ENCODE measurements around the gene LYZL1.
"Not testable (repeated sequence)": the region's sequence is repeated elsewhere in the genome, so short reads cannot be mapped to it uniquely, and the experiment has no call there.

LYZL1 gene

GRCh38 chr10:29306688-29307087 is 17.8 kb downstream of the LYZL1 start:
- peaks cover 0 to 2% of the 10 kb centered on the region in 2 donors for H3K27me3 ChIP-seq (ENCODE audit: control insufficient read depth in 1 of 2, insufficient read depth in 2 of 2, low read length in 2 of 2)
- H3K9me3 ChIP-seq (ENCODE audit: control insufficient read depth in 2 of 2, low read length in 2 of 2) = no peaks in the 10 kb centered on the region
- H3K36me3 ChIP-seq (ENCODE audit: control insufficient read depth in 2 of 2, insufficient read depth in 2 of 2, low read length in 2 of 2) = no peaks in the 10 kb centered on the region
- H3K9ac ChIP-seq (ENCODE audit: low read length in 2 of 2) = no peak overlapping the region
- H3K4me3 ChIP-seq (ENCODE audit: low read length in 2 of 2) = no peak overlapping the region
- no peaks in the 10 kb centered on the region for H3K4me1 ChIP-seq (ENCODE audit: control insufficient read depth, insufficient read depth, low read length)
- H3K27ac ChIP-seq (ENCODE audit: low read length) = no peak overlapping the region

GRCh38 chr10:29308142-29308541 is 19.3 kb downstream of the LYZL1 start:
- H3K9ac ChIP-seq (ENCODE audit: low read length in 2 of 2); H3K27me3 ChIP-seq (ENCODE audit: control insufficient read depth in 1 of 2, insufficient read depth in 2 of 2, low read length in 2 of 2): not testable (repeated sequence)

GRCh38 chr10:29309465-29309864 is 20.6 kb downstream of the LYZL1 start:
- no peaks in the 10 kb centered on the region for H3K36me3 ChIP-seq (ENCODE audit: control insufficient read depth in 2 of 2, insufficient read depth in 2 of 2, low read length in 2 of 2)
- H3K27ac ChIP-seq (ENCODE audit: low read length) = no peak overlapping the region
- no peak overlapping the region for H3K4me3 ChIP-seq (ENCODE audit: low read length in 2 of 2)
- no peak overlapping the region for H3K9ac ChIP-seq (ENCODE audit: low read length in 2 of 2)
- no peaks in the 10 kb centered on the region for H3K9me3 ChIP-seq (ENCODE audit: control insufficient read depth in 2 of 2, low read length in 2 of 2)
- H3K27me3 ChIP-seq (ENCODE audit: control insufficient read depth in 1 of 2, insufficient read depth in 2 of 2, low read length in 2 of 2) = peaks cover 0 to 2% of the 10 kb centered on the region in 2 donors
- no peaks in the 10 kb centered on the region for H3K4me1 ChIP-seq (ENCODE audit: control insufficient read depth, insufficient read depth, low read length)

More at GRCh38 chr10:29308142-29308541, 19.3 kb downstream of the LYZL1 start:
- H3K4me3 ChIP-seq (ENCODE audit: low read length in 2 of 2); H3K27ac ChIP-seq (ENCODE audit: low read length); H3K36me3 ChIP-seq (ENCODE audit: control insufficient read depth in 2 of 2, insufficient read depth in 2 of 2, low read length in 2 of 2); H3K4me1 ChIP-seq (ENCODE audit: control insufficient read depth, insufficient read depth, low read length); H3K9me3 ChIP-seq (ENCODE audit: control insufficient read depth in 2 of 2, low read length in 2 of 2): not testable (repeated sequence)

GRCh38 chr10:29310463-29310862 is 21.6 kb downstream of the LYZL1 start:
- not testable (repeated sequence) for H3K9me3 ChIP-seq (ENCODE audit: control insufficient read depth in 2 of 2, low read length in 2 of 2); H3K4me3 ChIP-seq (ENCODE audit: low read length in 2 of 2); H3K9ac ChIP-seq (ENCODE audit: low read length in 2 of 2); H3K27ac ChIP-seq (ENCODE audit: low read length); H3K27me3 ChIP-seq (ENCODE audit: control insufficient read depth in 1 of 2, insufficient read depth in 2 of 2, low read length in 2 of 2); H3K4me1 ChIP-seq (ENCODE audit: control insufficient read depth, insufficient read depth, low read length); H3K36me3 ChIP-seq (ENCODE audit: control insufficient read depth in 2 of 2, insufficient read depth in 2 of 2, low read length in 2 of 2)

- Histone ChIP-seq H3K9ac (ENCODE audit: low read length in 2 of 2) (no peak overlapping the region), H3K27me3 (ENCODE audit: control insufficient read depth in 1 of 2, insufficient read depth in 2 of 2, low read length in 2 of 2) (peaks cover 0 to 2% of the 10 kb centered on the region in 2 donors), H3K4me3 (ENCODE audit: low read length in 2 of 2) (no peak overlapping the region), H3K27ac (ENCODE audit: low read length) (no peak overlapping the region), H3K4me1 (ENCODE audit: control insufficient read depth, insufficient read depth, low read length) (no peaks in the 10 kb centered on the region), H3K9me3 (ENCODE audit: control insufficient read depth in 2 of 2, low read length in 2 of 2) (no peaks in the 10 kb centered on the region), H3K36me3 (ENCODE audit: control insufficient read depth in 2 of 2, insufficient read depth in 2 of 2, low read length in 2 of 2) (no peaks in the 10 kb centered on the region)
Observed at GRCh38 chr10:29313071-29313470, 24.2 kb downstream of the LYZL1 start.

- no peaks in the 10 kb centered on the region for H3K36me3 ChIP-seq (ENCODE audit: control insufficient read depth in 2 of 2, insufficient read depth in 2 of 2, low read length in 2 of 2)
- H3K27me3 ChIP-seq (ENCODE audit: control insufficient read depth in 1 of 2, insufficient read depth in 2 of 2, low read length in 2 of 2) = no peaks in the 10 kb centered on the region
- H3K27ac ChIP-seq (ENCODE audit: low read length) = no peak overlapping the region
- no peak overlapping the region for H3K4me3 ChIP-seq (ENCODE audit: low read length in 2 of 2)
- peaks cover 2% of the 10 kb centered on the region for H3K4me1 ChIP-seq (ENCODE audit: control insufficient read depth, insufficient read depth, low read length)
- no peaks in the 10 kb centered on the region for H3K9me3 ChIP-seq (ENCODE audit: control insufficient read depth in 2 of 2, low read length in 2 of 2)
- H3K9ac ChIP-seq (ENCODE audit: low read length in 2 of 2) = no peak overlapping the region
Observed at GRCh38 chr10:29314726-29315125, 25.9 kb downstream of the LYZL1 start.

- Histone ChIP-seq H3K36me3 (ENCODE audit: control insufficient read depth in 2 of 2, insufficient read depth in 2 of 2, low read length in 2 of 2) (no peaks in the 10 kb centered on the region), H3K9me3 (ENCODE audit: control insufficient read depth in 2 of 2, low read length in 2 of 2) (no peaks in the 10 kb centered on the region), H3K9ac (ENCODE audit: low read length in 2 of 2) (no peak overlapping the region), H3K27me3 (ENCODE audit: control insufficient read depth in 1 of 2, insufficient read depth in 2 of 2, low read length in 2 of 2) (no peaks in the 10 kb centered on the region), H3K4me1 (ENCODE audit: control insufficient read depth, insufficient read depth, low read length) (peaks cover 2% of the 10 kb centered on the region), H3K4me3 (ENCODE audit: low read length in 2 of 2) (no peak overlapping the region), H3K27ac (ENCODE audit: low read length) (no peak overlapping the region)
Observed at GRCh38 chr10:29315814-29316213, 26.9 kb downstream of the LYZL1 start.

- Histone ChIP-seq H3K36me3 (ENCODE audit: control insufficient read depth in 2 of 2, insufficient read depth in 2 of 2, low read length in 2 of 2) (no peaks in the 10 kb centered on the region), H3K27ac (ENCODE audit: low read length) (no peak overlapping the region), H3K4me3 (ENCODE audit: low read length in 2 of 2) (no peak overlapping the region), H3K4me1 (ENCODE audit: control insufficient read depth, insufficient read depth, low read length) (peaks cover 2% of the 10 kb centered on the region), H3K27me3 (ENCODE audit: control insufficient read depth in 1 of 2, insufficient read depth in 2 of 2, low read length in 2 of 2) (no peaks in the 10 kb centered on the region), H3K9ac (ENCODE audit: low read length in 2 of 2) (no peak overlapping the region), H3K9me3 (ENCODE audit: control insufficient read depth in 2 of 2, low read length in 2 of 2) (no peaks in the 10 kb centered on the region)
Observed at GRCh38 chr10:29316308-29317026, 27.6 kb downstream of the LYZL1 start.

- Histone ChIP-seq H3K27ac (ENCODE audit: low read length) (no peak overlapping the region), H3K4me1 (ENCODE audit: control insufficient read depth, insufficient read depth, low read length) (peaks cover 2% of the 10 kb centered on the region), H3K36me3 (ENCODE audit: control insufficient read depth in 2 of 2, insufficient read depth in 2 of 2, low read length in 2 of 2) (no peaks in the 10 kb centered on the region), H3K9me3 (ENCODE audit: control insufficient read depth in 2 of 2, low read length in 2 of 2) (no peaks in the 10 kb centered on the region), H3K9ac (ENCODE audit: low read length in 2 of 2) (no peak overlapping the region), H3K4me3 (ENCODE audit: low read length in 2 of 2) (no peak overlapping the region), H3K27me3 (ENCODE audit: control insufficient read depth in 1 of 2, insufficient read depth in 2 of 2, low read length in 2 of 2) (no peaks in the 10 kb centered on the region)
Observed at GRCh38 chr10:29317027-29317420, 28.2 kb downstream of the LYZL1 start.

GRCh38 chr10:29317423-29318021 is 28.7 kb downstream of the LYZL1 start:
- H3K4me3 ChIP-seq (ENCODE audit: low read length in 2 of 2) = no peak overlapping the region
- H3K9ac ChIP-seq (ENCODE audit: low read length in 2 of 2) = no peak overlapping the region
- H3K36me3 ChIP-seq (ENCODE audit: control insufficient read depth in 2 of 2, insufficient read depth in 2 of 2, low read length in 2 of 2) = no peaks in the 10 kb centered on the region
- H3K4me1 ChIP-seq (ENCODE audit: control insufficient read depth, insufficient read depth, low read length) = peaks cover 2% of the 10 kb centered on the region
- no peak overlapping the region for H3K27ac ChIP-seq (ENCODE audit: low read length)
- no peaks in the 10 kb centered on the region for H3K9me3 ChIP-seq (ENCODE audit: control insufficient read depth in 2 of 2, low read length in 2 of 2)
- H3K27me3 ChIP-seq (ENCODE audit: control insufficient read depth in 1 of 2, insufficient read depth in 2 of 2, low read length in 2 of 2) = no peaks in the 10 kb centered on the region

Data from stomach smooth muscle (tissue), 2 donors.